Stimulated activated CD4-positive, alpha-beta T cell treated with anti-CD3 and anti-CD28 coated beads, Interleukin-4, amount 100 ng/mL, for 1 hour (primary cell): ENCODE measurements around the gene TRA2A.
"Not testable (repeated sequence)": the region's sequence is repeated elsewhere in the genome, so short reads cannot be mapped to it uniquely, and the experiment has no call there.

Experiments
- DNase-seq: peaks from one replicate; pipeline ENCODE4 v3.0.0-alpha.2; 2020

The TRA2A gene

DNA sequence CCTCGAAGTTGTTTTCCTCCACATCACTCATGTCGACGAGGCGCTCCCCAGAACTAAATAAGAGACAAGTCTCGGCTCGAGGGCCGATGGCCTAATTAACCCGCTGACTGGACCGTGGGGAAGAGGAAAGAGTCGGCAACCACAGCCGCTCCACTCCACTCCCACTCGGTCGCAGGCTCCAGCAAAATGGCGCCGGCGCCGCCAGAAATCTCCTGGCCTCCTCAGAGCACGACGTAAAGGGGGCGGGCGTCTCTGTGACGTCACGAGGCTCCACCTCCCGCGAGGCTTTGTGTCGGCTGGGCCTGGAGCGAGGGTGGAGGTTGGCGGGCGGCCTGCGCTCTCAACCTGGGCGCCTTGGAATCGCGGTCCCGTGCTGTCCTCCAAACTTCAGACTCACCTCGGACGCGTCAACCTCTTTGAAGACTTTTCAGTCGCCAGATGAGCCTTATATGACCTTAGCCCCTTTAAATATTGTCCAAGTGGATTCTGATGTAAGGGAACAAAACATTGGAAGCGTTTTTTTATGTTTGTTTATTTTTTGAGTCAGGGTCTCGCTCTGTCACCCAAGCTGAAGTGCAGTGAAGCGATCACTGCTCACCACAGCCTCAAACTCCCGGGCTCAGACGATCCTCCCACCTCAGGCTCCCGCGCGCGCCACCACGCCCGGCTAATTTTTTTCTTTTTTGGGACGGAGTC, at the start of gene TRA2A:
TRA2A (minus strand) TSS at position 188 of the 696 bp plus-strand sequence; CDS start at position 31, 157 bp downstream.
- peak; percentile 97 for DNase-seq

DNA sequence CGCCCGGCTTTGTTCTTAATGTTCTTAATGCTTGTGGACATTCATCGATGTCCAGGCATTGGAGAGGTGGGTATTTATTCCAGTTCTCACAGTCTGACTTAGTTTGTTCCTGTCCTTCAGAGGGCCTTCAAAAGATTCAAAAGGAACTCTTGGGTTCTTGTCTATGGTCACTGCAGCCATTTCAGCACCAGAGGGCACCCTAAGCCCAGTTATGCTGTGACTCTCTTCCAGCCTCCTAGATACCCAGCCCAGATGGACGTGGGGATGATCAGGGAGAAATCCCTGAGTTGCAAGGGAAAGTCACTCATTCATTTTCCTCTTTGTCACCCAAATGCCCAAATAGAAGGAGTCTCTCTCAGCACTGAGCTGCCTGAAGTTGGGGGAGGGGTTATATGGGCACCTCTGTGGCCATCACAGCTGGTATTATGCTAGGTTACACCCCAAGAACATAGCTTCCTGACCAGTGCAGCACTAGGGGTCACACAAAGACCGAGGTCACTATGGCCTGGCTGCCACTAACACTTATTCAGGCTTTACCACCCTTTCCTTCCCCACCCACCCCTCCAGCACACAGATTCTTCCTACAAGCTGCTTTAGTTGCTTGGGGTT, 38.9 kb upstream of the TRA2A start:
- peak; percentile 66 for DNase-seq

DNA sequence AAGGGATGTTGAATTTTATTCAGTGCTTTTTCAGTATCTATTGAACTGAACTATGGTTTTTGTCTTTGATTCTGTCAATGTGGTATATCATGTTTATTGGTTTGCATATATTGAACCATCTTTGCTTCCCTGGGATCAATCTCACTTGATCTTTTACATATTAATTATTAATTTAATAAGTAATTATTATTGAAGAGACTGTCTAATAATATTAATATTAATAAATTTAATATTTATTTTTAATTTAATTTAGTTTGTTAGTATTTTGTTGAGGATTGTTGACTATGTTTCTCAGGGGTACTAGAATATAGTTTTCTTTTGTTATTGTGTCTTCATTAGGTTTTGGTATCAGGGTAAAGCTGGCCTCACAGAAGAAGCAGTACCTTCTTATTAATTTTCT, 26.5 kb upstream of the TRA2A start:
- no peak for DNase-seq

DNA sequence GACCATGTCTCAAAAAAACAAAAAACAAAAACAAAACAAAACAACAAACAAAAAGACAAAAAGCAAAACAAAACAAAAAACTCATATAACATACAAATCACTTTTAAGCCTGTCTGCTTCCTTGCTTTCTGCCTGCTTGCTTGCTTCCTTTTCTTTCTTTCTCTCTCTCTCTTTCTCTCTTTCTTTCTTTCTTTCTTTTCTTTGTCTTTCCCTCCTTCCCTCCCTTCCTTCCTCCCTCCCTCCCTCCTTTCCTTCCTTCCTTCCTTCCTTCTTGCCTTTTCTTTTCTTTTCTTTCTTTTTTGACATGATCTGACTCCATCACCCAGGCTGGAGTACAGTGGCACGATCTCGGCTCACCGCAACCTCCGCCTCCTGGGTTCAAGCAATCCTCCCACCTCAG, 15.9 kb upstream of the TRA2A start:
- no peak for DNase-seq

DNA sequence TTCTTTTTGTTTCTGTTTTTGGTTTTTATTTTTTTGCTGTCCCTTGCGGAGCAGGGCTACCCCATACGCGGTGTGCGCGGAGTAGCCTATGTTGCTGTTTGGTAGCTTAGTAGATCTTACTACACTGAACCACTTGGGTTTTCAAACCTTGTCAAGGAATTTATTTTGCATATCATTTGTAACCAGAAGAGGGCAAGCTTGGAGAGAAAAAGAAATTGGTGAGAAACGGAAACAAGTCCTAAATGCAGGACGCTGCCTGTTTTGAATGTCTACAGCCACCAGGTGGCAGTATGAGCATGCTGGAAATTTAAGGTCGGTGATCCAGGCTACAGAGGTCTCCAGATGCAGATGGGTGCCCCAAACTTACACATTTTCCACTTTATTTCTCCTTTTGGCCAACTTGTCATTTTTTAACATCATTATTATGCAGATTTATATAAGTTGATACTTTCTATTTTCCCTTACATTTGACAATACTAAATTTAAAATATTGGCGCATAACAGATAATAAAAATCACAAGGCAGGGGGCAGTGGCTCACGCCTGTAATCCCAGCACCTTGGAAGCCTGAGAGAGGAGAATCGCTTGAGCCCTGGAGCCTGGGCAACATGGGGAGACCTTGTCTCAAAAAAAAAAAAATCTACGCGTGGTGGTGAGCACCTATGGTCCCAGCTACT, 15.3 kb upstream of the TRA2A start:
- DNase-seq, result peak; percentile 65

DNA sequence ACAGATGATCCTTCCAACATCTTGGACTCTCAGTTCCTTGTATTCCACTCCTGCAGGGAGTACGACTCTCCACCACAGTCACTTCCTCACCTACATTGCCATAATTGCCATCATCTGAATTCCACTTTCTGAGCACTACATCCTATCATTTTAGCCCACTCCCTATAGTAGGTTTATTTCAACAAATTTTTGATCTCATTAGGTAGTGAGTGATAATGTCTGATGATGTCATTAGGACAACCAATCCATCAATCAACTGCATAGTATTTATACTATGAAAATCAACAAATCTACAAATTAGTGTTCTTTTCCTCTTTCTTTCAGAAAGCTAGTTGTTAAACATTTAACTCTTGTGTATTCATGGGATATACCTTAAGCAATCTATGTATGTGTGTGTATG, 13.7 kb upstream of the TRA2A start:
- no peak for DNase-seq

DNA sequence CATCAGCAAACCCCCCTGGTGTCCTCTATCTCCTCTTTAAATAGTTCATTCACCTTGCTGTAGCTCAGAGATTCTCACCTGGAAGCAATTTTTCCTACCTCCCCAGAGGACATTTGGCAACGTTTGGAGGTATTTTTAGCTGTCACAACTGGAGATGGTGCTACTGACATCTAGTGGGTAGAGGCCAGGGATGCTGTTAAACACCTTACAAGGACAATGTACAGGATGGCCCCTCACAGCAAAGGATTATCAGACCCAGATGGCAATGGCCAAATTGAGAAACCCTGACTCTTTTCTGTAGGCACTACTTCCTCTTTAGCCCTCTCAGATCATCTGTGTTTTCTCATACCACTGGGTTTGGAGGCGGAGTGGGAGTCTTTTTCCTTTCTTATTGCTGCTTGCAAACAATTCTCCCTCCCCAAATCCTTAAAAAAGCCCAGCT, 13.2 kb upstream of the TRA2A start:
- DNase-seq, result no peak

DNA sequence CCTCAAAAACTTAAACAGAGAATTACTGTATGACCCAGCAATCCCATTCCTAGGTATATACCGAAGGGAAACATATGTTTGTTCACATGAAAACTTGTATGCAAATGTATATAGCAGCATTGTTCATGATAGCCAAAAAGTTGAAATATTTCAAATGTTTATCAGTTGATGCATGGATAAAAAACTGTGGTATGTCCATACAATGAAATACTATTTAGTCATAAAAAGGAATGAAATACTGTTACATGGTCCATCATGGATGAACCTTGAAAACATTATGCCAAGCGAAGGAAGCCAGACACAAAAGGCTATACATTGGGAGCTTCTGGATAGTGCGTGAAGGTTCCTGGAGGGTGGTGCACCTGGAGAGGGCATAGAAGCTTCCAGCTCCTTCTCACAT, 11.0 kb upstream of the TRA2A start:
- DNase-seq, result no peak

DNA sequence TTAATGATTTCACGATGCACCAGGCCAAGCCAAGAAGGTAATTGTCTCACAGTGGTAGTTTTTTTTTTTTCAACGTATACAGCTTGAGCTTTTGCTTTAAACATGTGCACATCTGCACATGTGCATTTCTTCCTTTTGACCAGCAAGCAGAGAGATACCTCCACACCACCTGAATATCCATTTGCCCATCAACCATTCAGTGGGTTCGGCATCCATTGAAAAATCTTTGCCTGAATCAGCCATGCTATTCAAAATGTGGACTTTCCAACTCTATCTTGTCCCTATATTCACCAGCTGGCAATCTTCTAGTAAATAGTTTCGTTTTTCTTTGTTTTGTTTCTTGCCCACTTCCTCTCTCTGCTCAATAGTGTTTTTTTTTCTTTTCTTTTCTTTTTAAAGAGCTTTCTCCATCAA, 7.7 kb upstream of the TRA2A start:
- DNase-seq, result no peak

DNA sequence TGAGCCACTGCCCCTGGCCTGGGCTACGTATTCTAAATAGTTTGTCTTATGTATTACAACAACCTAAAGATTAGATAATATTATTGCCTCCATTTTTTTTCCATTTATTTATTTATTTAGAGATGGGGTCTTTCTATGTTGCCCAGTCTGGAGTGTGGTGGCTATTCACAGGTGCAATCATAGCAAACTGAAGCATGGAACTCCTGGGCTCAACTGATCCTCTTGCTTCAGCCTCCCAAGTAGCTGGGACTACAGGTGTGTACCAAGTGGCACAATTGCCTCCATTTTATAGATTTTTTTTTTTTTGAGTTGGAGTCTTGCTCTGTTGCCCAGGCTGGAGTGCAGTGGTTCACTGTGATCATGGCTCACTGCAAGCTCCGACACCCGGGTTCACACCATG, 6.5 kb upstream of the TRA2A start:
- no peak for DNase-seq

DNA sequence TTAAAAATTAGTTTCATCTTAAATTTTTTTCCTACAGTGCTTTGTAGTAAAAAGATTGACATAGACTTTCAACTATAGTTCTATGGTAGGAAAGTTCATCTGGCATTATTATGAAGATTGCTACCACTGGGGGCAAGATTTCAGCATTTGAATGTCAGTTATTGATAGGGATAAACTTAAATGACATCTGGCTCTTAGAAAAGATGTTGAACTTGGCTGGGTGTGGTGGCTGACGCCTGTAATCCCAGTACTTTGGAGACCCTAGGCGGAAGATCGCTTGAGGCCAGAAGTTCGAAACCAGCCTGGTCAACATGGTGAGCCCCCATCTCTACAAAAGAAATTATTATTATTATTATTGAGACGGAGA, 1.4 kb upstream of the TRA2A start:
- DNase-seq, result no peak

DNA sequence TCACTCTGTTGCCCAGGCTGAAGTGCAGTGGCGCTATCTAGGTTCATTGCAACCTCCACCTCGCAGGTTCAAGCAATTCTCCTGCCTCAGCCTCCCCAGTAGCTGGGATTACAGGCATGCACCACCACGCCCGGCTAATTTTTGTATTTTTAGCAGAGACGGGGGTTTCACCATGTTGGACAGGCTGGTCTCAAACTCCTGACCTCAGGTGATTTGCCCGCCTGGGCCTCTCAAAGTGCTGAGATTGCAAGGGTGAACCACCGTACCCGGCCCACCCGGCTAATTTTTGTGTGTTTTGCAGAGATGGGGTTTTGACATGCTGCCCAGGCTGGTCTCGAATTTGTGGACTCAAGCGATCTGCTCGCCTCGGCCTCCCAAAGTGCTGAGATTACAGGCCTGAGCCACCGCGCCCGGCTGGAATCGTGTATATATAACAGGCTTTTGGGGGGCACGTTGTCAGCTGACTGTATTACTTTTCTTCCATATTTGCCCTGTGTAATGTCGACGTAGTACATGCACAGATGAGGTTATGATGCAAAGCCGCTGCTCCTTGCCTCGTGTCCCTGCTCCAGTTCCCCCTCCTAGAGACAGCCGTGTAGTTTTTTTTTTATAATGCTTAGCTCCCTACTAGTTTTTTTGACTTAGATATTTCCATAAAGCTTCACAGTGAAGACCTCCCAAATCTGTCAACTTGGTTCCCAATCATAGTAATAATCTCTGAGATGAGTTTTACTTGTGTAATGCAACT, 883 bp upstream of the TRA2A start:
- no peak for DNase-seq

DNA sequence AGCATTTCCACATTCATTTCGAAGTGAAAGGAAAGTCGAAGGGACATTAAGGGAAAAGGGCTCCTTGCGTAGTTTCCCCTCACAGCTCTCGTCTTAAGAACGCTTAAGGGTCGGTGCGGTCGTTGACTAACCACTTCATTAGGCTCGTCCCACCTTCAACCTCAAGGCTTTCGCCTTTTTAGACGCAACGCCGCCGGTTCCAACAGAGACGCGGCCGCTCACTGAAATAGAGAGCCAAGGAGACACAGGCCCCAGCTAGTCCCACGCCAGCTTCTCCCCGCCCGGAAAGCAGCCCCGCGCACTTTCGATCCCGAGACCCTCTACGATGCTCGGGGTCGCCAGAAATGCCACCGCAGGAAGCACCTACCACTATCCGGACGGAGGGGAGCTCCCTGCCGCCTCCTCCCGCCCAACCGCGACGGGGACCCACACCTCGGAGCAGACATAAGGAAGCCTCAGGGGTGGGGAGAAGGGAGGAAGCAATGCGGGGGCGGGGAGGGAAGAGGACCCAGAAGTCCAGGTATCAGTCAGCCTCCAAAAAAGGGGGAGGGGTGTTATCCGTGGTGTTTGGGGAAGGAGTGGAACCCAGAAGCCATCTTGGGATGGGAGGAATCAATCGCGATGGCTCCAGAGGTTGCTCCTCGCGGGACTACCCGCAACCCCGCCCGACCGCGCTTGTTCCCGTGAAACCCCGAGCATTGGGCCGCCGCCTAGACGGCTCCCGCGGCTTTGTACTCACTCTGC, 559 bp downstream of the TRA2A start:
- peak; percentile 44 for DNase-seq

DNA sequence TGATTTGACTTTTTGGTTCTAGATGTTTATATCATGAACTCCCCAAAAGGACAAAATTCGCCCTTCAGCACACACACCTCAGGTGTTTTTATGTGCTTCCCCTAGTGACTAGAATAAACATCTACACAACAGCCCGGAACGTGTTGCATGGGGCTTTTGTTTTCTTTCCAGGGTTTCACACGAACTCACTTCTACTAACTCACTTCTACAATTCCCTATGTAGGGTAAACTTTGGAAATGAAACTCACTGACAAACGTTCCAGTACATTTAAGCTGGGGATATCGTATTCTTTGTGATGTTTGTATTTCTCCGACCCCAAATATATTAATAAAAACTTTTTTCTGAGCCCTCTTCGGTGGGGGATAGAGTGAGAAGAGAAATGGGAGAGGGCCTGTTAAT, 1.4 kb downstream of the TRA2A start:
- no peak for DNase-seq

DNA sequence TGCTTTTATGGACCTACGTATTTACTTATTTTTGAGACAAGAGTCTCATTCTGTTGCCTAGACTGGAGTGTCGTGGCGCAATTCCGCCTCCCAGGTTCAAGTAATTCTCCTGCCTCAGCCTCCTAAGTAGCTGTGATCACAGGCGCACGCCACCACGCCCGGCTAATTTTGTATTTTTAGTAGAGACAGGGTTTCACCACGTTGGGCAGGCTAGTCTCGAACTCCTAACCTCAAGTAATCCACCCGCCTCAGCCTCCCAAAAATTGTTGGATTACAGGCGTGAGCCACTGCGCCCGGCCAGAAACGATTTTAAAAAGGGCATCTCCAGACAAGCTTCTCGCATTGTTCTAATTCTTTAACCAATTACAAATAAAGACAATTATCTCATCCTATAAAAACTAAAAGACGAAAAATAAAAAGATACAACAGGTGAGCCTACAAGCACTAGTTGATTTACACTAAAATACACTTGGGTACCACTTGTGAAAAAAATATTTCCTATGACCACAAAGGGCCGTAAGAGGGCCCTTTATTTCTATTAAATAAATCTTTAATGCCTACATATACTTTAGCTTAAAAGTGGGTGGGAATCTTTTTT, 2.4 kb downstream of the TRA2A start:
- DNase-seq, result no peak

DNA sequence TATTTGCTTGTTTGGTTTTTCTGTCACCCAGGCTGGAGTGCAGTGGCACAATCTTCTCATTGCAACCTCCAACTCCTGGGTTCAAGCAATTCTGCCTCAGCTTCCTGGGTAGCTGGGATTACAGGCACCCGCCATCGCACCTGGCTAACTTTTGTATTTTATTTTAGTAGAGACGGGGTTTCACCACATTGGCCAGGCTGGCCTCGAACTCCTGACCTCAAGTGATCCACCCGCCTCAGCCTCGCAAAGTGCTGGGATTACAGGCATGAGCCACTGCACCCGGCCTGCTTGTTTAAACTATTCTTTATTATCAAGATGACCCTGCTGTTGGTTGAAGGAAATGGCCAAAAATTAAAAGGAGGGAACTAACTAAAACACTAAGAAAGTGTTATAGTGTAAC, 6.2 kb downstream of the TRA2A start:
- not testable (repeated sequence) for DNase-seq

DNA sequence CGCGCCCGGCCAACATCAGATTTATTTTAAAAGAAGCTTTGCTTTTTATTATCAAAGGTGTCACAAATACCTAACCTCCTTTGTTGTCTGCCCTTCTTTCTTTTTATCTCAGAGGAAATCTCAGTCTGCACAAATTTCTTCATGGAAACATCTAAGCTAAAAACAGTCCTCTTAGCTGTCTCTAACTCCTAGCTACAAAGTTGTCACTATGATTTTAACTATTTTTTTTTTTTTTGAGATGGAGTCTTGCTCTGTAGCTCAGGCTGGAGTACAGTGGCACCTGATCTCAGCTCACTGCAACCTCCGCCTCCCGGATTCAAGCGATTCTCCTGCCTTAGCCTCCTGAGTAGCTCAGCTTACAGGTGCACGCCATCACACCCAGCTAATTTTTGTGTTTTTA, 7.3 kb downstream of the TRA2A start:
- no peak for DNase-seq

DNA sequence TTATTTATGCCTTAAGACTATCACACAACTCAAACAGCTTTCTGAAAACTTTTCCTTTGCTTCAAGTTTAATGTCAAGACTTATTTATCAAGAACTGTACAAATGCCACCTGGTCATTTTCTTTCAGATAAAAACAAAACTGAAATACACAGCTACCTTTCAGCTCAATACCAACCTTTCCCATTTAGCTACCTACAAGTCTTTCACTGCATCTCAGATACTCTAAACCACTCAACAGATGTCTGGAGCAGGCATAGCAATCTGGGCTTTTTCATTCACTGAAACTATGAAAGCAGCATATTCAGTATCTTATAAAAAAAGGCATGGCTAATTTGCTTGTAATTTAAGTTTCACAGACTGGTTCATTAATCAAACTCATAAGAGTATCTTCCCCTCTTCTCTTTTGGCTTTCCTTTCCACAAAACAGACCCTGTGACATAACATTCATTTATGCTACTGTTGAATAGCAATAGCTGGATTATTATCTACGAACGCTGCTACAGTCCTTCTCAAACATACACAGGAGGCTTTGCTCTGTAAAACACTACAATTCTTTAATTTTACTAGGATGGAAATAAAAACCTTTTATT, 8.2 kb downstream of the TRA2A start:
- no peak for DNase-seq

DNA sequence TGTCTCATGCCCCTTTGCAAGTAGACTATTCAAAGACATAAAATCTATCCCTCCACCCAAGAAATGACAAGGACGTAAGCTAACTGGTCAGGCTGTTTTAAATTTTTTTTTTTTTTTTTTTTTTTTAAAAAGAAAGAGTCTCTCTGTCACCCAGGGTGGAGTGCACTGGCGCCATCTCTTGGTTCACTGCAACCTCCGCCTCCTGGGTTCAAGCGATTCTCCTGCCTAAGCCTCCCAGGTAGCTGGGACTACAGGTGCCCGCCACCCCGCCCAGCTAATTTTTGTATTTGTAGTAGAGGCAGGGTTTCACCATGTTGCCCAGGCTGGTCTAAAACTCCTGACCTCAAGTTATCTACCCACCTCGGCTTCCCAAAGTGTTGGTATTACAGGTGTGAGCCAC, 11.2 kb downstream of the TRA2A start:
- peak; percentile 12 for DNase-seq

DNA sequence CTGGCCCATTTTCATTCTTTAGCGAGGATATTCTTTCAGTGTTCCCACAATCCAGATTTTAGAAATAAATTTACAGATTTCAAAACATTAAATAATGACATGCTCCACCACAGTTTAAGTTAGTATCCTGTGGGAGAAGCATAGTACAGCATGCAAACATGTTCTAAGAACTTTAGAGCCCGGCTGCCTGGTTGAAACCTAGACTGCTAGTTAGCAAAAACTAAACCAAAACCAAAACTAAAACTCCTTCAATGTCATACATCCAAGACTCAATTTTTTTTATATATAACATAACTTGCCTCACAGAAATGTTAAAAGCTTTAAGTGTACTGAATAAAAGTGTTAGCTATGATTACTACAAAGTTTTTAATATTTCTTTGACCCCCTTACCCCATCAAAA, 17.0 kb downstream of the TRA2A start:
- no peak for DNase-seq

DNA sequence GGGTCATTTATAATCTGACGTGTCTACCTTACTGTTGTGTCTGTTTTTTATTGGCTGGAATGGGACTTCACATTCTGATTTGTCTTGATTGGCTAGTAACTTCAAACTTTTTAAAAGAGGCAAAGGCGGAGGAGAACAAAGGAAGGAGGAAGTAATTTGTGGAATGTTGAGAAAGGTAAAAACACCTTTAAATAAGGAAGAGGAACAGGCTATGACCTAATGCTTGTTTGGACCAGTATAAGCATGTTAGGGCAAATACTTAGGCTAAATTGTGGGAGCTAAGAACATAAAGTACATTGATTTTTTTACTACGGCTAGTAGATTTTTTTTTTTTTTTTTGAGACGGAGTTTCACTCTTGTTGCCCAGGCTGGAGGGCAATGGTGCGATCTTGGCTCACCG, 18.0 kb downstream of the TRA2A start:
- not testable (repeated sequence) for DNase-seq

DNA sequence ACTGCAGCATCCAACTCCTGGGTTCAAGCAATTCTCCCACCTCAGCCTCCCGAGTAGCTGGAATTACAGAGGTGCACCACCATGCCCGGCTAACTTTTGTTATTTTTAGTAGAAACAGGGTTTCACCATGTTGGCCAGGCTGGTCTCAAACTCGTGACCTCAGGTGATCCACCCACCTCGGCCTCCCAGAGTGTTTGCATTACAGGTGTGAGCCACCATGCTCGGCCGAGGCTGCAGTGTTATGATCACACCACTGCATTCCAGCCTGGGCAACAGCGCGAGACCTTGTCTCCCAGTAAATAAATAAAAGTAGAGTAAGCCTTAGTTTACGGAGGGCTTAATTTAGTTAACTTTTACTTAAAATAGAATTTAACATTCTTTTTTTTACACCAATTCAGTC, 37.8 kb downstream of the TRA2A start:
- no peak for DNase-seq
